ENCODE measurements around the gene SUN1. TPM values are rescaled to one million over a fixed set of nuclear protein-coding genes. Genes with fewer than 3 reads are reported as not detected.

Gene SUN1
- total and polyA plus RNA-seq, 2 experiments from 2014 or later = 63.3 to 145 TPM

- DNase-seq (ENCODE audit: low spot score) = no peak
- Mint-ChIP-seq H3K4me1 (peaks cover 22% of the 10 kb centered on the region), H3K9me3 (no peaks in the 10 kb centered on the region; the same call in 2 of the 3 replicates), H3K27me3 (ENCODE audit: insufficient read depth, low read depth, poor library complexity) (peaks cover 2% of the 10 kb centered on the region), H3K4me3 (no peak overlapping the region), H3K36me3 (ENCODE audit: low read depth) (peaks cover 17% of the 10 kb centered on the region), H3K27ac (no peak overlapping the region)
- H3K27me3 ChIP-seq (ENCODE audit: insufficient read depth) = no peaks in the 10 kb centered on the region
- no peaks in the 10 kb centered on the region; the same call in 1 of the 2 replicates for H3K36me3 ChIP-seq (ENCODE audit: insufficient read depth)
- no peaks in the 10 kb centered on the region for H3K9me2 ChIP-seq (ENCODE audit: insufficient read depth)
- no peak overlapping the region for H2AFZ ChIP-seq
- H3F3A ChIP-seq (replicated peaks; ENCODE audit: low read depth) = peaks cover 6% of the 10 kb centered on the region
- H3K4me3 ChIP-seq = no peak overlapping the region
- H3K79me2 ChIP-seq (replicated peaks; ENCODE audit: insufficient read depth) = peaks cover 85% of the 10 kb centered on the region
- ATAC-seq = no peak
- TF ChIP-seq ETS1 (IDR thresholded peaks at IDR 0.05) (no peak), CTCF (conservative IDR thresholded peaks at IDR 0.05; ENCODE audit: low read depth in 2 of 2) (no peak), JUNB (IDR thresholded peaks at IDR 0.05; ENCODE audit: unreplicated experiment) (no peak), CREB1 (CRISPR knock-in tag; IDR thresholded peaks at IDR 0.05; ENCODE audit: low read depth) (no peak), NANOG (IDR thresholded peaks at IDR 0.05; ENCODE audit: borderline replicate concordance) (no peak), ZNF114 (CRISPR knock-in tag; IDR thresholded peaks at IDR 0.05) (no peak), STAT1 (IDR thresholded peaks at IDR 0.05; ENCODE audit: unreplicated experiment) (no peak), POLR2AphosphoS5 (IDR thresholded peaks at IDR 0.05; ENCODE audit: low read depth) (no peak), EZH2phosphoT487 (IDR thresholded peaks at IDR 0.05; ENCODE audit: unreplicated experiment) (no peak), ZNF331 (CRISPR knock-in tag; IDR thresholded peaks at IDR 0.05; ENCODE audit: low read depth) (no peak), REST (IDR thresholded peaks at IDR 0.05; ENCODE audit: unreplicated experiment) (no peak), ZNF462 (CRISPR knock-in tag; IDR thresholded peaks at IDR 0.05) (no peak), EZH2 (IDR thresholded peaks at IDR 0.05; ENCODE audit: low read depth, unreplicated experiment) (no peak)
- no peak overlapping the region for H3K4me2 ChIP-seq
- no peak overlapping the region for H3K27ac ChIP-seq (ENCODE audit: low read depth)
- H3K4me1 ChIP-seq (ENCODE audit: insufficient read depth) = peaks cover 5% of the 10 kb centered on the region; the same call in 1 of the 2 replicates
- H4K20me1 ChIP-seq (replicated peaks; ENCODE audit: insufficient read depth) = peaks cover 52% of the 10 kb centered on the region
Observed at GRCh38 chr7:880450-880849, 48.2 kb downstream of the SUN1 start.

Measured in GM23338 (cell line).